ENCODE measurements around the gene SLC22A2. TPM values are rescaled to one million over a fixed set of nuclear protein-coding genes. Genes with fewer than 3 reads are reported as not detected.

Gene SLC22A2
- total RNA-seq, 8 experiments from 2014 or later, result 0.05 to 0.90 (median 0.22) TPM; not detected in 3

Other genes with a start within 250 kb of the SLC22A2 start
- gene SLC22A1, start 137.0 kb downstream of the SLC22A2 start, total RNA-seq, result 1 to 10 TPM in 5 of 8 experiments, under 1 TPM in 2, not detected in 1; 0.11 to 5.1 (median 1.1) TPM
- gene SLC22A3, start 89.6 kb upstream of the SLC22A2 start, total RNA-seq, result 10 to 100 TPM in 3 of 8 experiments, 1 to 10 TPM in 1, under 1 TPM in 4; 0.11 to 42.3 (median 1.4) TPM